Neural progenitor cell (in vitro differentiated cells): ENCODE data around the gene ELL. TPM values are rescaled to one million over a fixed set of nuclear protein-coding genes. Genes with fewer than 3 reads are reported as not detected.
A peak's percentile ranks its signal among the peaks of the same experiment; 100 is the strongest.

ENCODE experiments used
- DNase-seq: peaks from one replicate; pipeline ENCODE4 v3.0.0-alpha.2; 2016; ENCODE audit warnings: low spot score
- H2AFZ ChIP-seq: fragments of 200-600 bp; sonication (generic); replicated peaks from 2 replicates; pipeline ENCODE4 v1.6.1; 2016; ENCODE audit warnings: antibody characterized with exemption
- H3F3A ChIP-seq: fragments of 200-600 bp; sonication (generic); 2 replicates; pipeline ENCODE4 v1.6.1; 2016; ENCODE audit warnings: antibody characterized with exemption, low read depth
- H3K27ac ChIP-seq: fragments of 200-600 bp; sonication (generic); 2 replicates; pipeline ENCODE4 v1.5.1; 2016; ENCODE audit warnings: mild to moderate bottlenecking
- H3K27me3 ChIP-seq: fragments of 200-600 bp; sonication (generic); 2 replicates; pipeline ENCODE4 v1.6.1; 2016; ENCODE audit warnings: mild to moderate bottlenecking, moderate library complexity
- H3K36me3 ChIP-seq: fragments of 200-600 bp; sonication (generic); 2 replicates; pipeline ENCODE4 v1.5.1; 2016
- H3K4me1 ChIP-seq: fragments of 200-600 bp; sonication (generic); 2 replicates; pipeline ENCODE4 v1.6.1; 2016; ENCODE audit warnings: mixed run types
- H3K4me2 ChIP-seq: fragments of 200-600 bp; sonication (generic); 2 replicates; pipeline ENCODE4 v1.6.1; 2016
- H3K4me3 ChIP-seq: fragments of 200-600 bp; sonication (generic); 2 replicates; pipeline ENCODE4 v1.5.1; 2016
- H3K79me2 ChIP-seq: fragments of 200-600 bp; sonication (generic); 2 replicates; pipeline ENCODE4 v1.6.1; 2016; ENCODE audit warnings: low read depth
- H3K9ac ChIP-seq: fragments of 200-600 bp; sonication (generic); 2 replicates; pipeline ENCODE4 v1.6.1; 2016
- H3K9me3 ChIP-seq: fragments of 200-600 bp; sonication (generic); 2 replicates; pipeline ENCODE4 v1.5.1; 2016; ENCODE audit warnings: low read depth
- H4K20me1 ChIP-seq: fragments of 200-600 bp; sonication (generic); 2 replicates; pipeline ENCODE4 v1.6.1; 2016; ENCODE audit warnings: low read depth
- H3K27ac Mint-ChIP-seq: 3 replicates; pipeline ENCODE4 v1.8.0; 2021; ENCODE audit warnings: mixed read lengths
- H3K27me3 Mint-ChIP-seq: 2 replicates; pipeline ENCODE4 v1.8.0; 2022; ENCODE audit warnings: low read depth, mild to moderate bottlenecking, inconsistent platforms, moderate library complexity, mixed read lengths; ENCODE audit not compliant: insufficient read depth
- H3K36me3 Mint-ChIP-seq: 3 replicates; pipeline ENCODE4 v1.8.0; 2021; ENCODE audit warnings: mixed read lengths
- H3K4me1 Mint-ChIP-seq: 3 replicates; pipeline ENCODE4 v1.8.0; 2021; ENCODE audit warnings: mixed read lengths
- H3K4me3 Mint-ChIP-seq: 3 replicates; pipeline ENCODE4 v1.8.0; 2021; ENCODE audit warnings: mild to moderate bottlenecking, moderate library complexity, mixed read lengths
- H3K9me3 Mint-ChIP-seq: 3 replicates; pipeline ENCODE4 v1.8.0; 2020; ENCODE audit warnings: mixed read lengths
- EZH2 ChIP-seq: fragments of 200-600 bp; sonication (generic); IDR thresholded peaks from 2 replicates; pipeline ENCODE4 v1.6.1; 2017; ENCODE audit warnings: antibody characterized with exemption, mild to moderate bottlenecking, moderate library complexity
- EZH2phosphoT487 ChIP-seq: fragments of 200-600 bp; sonication (generic); IDR thresholded peaks from 2 replicates; pipeline ENCODE4 v1.6.1; 2017; ENCODE audit warnings: antibody characterized with exemption
- total RNA-seq: library from RNA; depleted of rRNA; stranded (reverse); fragments of >200 nt; gene quantifications from 2 replicates; pipeline ENCODE4 v1.2.3, GENCODE V29; 2015; ENCODE audit warnings: low replicate concordance
- TF ChIP-seq, protein P1 (sequence below): fragments of 200-600 bp; sonication (generic); IDR thresholded peaks from 2 replicates; pipeline ENCODE4 v1.5.1; 2017; ENCODE audit warnings: antibody characterized with exemption, mild to moderate bottlenecking

The ELL gene
- total RNA-seq, 1 donor from 2014 or later, result 2.9 TPM

DNA sequence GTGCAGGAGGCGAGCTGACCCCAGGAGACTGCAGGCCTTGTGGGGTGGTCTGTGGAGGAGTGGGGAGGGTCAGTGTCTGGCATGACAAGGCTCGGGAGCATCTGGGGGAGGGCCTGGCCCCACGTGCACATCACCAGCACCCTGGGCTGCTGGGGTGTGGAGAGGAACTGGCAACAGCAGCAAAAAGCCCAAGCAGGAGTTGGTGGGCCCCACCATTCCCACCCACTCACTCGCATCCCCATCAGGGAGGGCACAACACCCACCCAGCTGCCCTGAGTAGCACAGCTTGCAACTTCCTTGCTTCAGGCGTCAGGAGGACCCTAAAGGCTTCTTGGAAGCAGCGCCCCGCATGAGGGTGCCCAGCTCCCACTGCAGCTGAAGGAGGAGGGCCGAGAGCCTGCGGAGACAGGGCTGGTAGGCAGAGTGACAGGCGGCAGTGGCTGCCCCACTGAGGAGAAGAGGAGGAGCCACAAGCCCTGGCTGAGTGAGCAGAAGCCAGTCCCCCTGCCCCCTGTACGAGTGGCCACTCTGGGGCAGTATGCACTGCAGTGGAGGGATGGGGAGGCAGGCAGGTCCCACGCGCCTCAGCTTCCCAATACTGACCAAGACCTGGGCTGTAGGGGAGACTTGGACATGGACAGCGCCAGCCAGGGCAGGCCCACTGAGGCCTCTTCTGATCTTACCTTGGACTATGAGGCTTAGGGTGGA lies 26.5 kb downstream of the ELL start:
- peak overlapping the region; percentile 15 for H3K9ac ChIP-seq
- peaks cover 91% of the 10 kb centered on the region for H4K20me1 ChIP-seq
- Mint-ChIP-seq H3K36me3 (no peaks in the 10 kb centered on the region), H3K4me3 (no peak overlapping the region), H3K27me3 (peaks cover 4% of the 10 kb centered on the region), H3K27ac (no peak overlapping the region), H3K9me3 (no peaks in the 10 kb centered on the region), H3K4me1 (peaks cover 37% of the 10 kb centered on the region)
- H3K4me1 ChIP-seq, result peaks cover 5% of the 10 kb centered on the region
- no peak overlapping the region for H3K4me3 ChIP-seq
- no peak overlapping the region for H2AFZ ChIP-seq
- no peak for TF ChIP-seq EZH2phosphoT487
- TF ChIP-seq, protein P1, sequence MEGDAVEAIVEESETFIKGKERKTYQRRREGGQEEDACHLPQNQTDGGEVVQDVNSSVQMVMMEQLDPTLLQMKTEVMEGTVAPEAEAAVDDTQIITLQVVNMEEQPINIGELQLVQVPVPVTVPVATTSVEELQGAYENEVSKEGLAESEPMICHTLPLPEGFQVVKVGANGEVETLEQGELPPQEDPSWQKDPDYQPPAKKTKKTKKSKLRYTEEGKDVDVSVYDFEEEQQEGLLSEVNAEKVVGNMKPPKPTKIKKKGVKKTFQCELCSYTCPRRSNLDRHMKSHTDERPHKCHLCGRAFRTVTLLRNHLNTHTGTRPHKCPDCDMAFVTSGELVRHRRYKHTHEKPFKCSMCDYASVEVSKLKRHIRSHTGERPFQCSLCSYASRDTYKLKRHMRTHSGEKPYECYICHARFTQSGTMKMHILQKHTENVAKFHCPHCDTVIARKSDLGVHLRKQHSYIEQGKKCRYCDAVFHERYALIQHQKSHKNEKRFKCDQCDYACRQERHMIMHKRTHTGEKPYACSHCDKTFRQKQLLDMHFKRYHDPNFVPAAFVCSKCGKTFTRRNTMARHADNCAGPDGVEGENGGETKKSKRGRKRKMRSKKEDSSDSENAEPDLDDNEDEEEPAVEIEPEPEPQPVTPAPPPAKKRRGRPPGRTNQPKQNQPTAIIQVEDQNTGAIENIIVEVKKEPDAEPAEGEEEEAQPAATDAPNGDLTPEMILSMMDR, result peak; percentile 5
- no peaks in the 10 kb centered on the region for H3K9me3 ChIP-seq
- DNase-seq, result peak; percentile 62
- H3F3A ChIP-seq, result no peaks in the 10 kb centered on the region
- H3K27ac ChIP-seq, result no peak overlapping the region
- no peak overlapping the region for H3K4me2 ChIP-seq
- H3K79me2 ChIP-seq, result peaks cover 28% of the 10 kb centered on the region
- no peaks in the 10 kb centered on the region for H3K36me3 ChIP-seq
- no peaks in the 10 kb centered on the region for H3K27me3 ChIP-seq

DNA sequence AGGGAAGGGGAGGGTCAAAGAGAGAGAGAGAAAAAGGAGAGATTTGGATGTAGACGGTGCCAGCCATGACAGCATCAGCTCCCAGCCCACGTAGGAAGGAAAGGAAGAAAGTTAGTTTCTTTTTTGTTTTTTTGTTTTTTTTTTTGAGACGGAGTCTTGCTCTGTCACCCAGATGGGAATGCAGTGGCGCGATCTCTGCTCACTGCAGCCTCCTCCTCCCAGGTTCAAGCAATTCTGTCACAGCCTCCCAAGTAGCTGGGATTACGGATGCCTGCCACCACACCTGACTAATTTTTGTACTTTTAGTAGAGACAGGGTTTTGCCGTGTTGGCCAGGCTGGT lies 27.6 kb downstream of the ELL start:
- Histone ChIP-seq H3K9ac (no peak overlapping the region), H3F3A (no peaks in the 10 kb centered on the region), H3K27me3 (no peaks in the 10 kb centered on the region), H3K36me3 (no peaks in the 10 kb centered on the region), H3K79me2 (peaks cover 19% of the 10 kb centered on the region), H3K27ac (no peak overlapping the region), H3K4me2 (no peak overlapping the region), H2AFZ (no peak overlapping the region), H4K20me1 (peaks cover 88% of the 10 kb centered on the region), H3K4me1 (peaks cover 5% of the 10 kb centered on the region), H3K9me3 (no peaks in the 10 kb centered on the region), H3K4me3 (no peak overlapping the region)
- peaks cover 45% of the 10 kb centered on the region for H3K4me1 Mint-ChIP-seq
- no peak overlapping the region for H3K27ac Mint-ChIP-seq
- no peak for DNase-seq
- H3K4me3 Mint-ChIP-seq, result no peak overlapping the region
- no peaks in the 10 kb centered on the region for H3K36me3 Mint-ChIP-seq
- TF ChIP-seq, protein P1, result no peak
- TF ChIP-seq EZH2phosphoT487 (no peak), EZH2 (no peak)
- H3K9me3 Mint-ChIP-seq, result no peaks in the 10 kb centered on the region
- H3K27me3 Mint-ChIP-seq, result peaks cover 5% of the 10 kb centered on the region

- H3K27me3 ChIP-seq, result no peaks in the 10 kb centered on the region
- H3K4me2 ChIP-seq, result no peak overlapping the region
- H3K9me3 ChIP-seq, result no peaks in the 10 kb centered on the region
- no peak overlapping the region for H2AFZ ChIP-seq
- H3K27ac Mint-ChIP-seq, result peak overlapping the region; percentile 27
- no peaks in the 10 kb centered on the region for H3F3A ChIP-seq
- no peak overlapping the region for H3K4me3 Mint-ChIP-seq
- H3K36me3 Mint-ChIP-seq, result no peaks in the 10 kb centered on the region
- peaks cover 14% of the 10 kb centered on the region for H3K79me2 ChIP-seq
- peaks cover 88% of the 10 kb centered on the region for H4K20me1 ChIP-seq
- no peak overlapping the region for H3K9ac ChIP-seq
- H3K27ac ChIP-seq, result no peak overlapping the region
- peaks cover 50% of the 10 kb centered on the region for H3K4me1 Mint-ChIP-seq
- TF ChIP-seq EZH2, result no peak
- TF ChIP-seq EZH2phosphoT487, result no peak
- TF ChIP-seq, protein P1, result no peak
- no peak overlapping the region for H3K4me3 ChIP-seq
- DNase-seq, result no peak
- peaks cover 5% of the 10 kb centered on the region for H3K4me1 ChIP-seq
- no peaks in the 10 kb centered on the region for H3K36me3 ChIP-seq
- peaks cover 5% of the 10 kb centered on the region for H3K27me3 Mint-ChIP-seq
- no peaks in the 10 kb centered on the region for H3K9me3 Mint-ChIP-seq
These were observed 28.2 kb downstream of the ELL start for GRCh38 chr19:18493440-18494266.
